Right forelimb (tissue), 1 donor: ENCODE results near the gene CIAO3.
"Not testable (repeated sequence)": the region's sequence is repeated elsewhere in the genome, so short reads cannot be mapped to it uniquely, and the experiment has no call there.

Experiments
- DNase-seq: peaks from one replicate; pipeline ENCODE4 v3.0.0-alpha.2; 2018

Gene CIAO3

DNA sequence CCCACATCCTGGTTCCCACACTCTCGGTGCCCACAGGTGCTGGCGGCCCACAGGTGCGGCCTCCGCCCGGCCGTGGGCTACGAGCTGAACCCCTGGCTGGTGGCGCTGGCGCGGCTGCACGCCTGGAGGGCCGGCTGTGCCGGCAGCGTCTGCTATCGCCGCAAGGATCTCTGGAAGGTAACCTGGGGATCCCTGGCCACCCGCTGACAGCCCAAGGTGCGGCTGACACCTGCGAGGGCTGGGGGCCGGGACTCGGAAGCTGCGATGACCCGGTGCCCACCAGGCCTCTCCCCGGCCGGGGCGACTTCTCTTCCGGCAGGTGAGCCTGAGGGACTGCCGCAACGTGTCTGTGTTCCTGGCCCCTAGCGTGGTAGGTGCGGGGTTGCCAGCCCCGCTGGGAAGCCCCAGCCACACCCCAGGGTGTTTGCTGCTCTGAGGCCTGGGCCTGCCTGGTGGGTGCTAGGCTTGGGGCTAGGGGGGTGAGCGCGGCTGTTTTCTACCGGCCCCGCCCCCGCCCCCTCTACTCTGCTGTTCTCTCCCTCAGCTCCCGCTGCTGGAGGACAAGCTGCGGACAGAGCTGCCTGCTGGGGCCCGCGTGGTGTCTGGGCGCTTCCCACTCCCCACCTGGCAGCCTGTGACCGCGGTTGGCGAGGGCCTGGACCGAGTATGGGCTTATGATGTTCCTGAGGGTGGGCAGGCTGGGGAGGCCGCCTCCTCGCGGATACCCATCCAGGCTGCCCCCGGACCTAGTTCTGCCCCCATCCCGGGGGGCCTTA, 18.8 kb downstream of the CIAO3 start:
- DNase-seq = no peak

- DNase-seq = peak; percentile 85
Measured at GRCh38 chr16:720990-721764, 19.6 kb downstream of the CIAO3 start, which contains the start of gene ANTKMT. Gene ANTKMT, plus strand, starts transcription at chr16:721146. Its CDS starts 129 bp downstream, at chr16:721275.

DNA sequence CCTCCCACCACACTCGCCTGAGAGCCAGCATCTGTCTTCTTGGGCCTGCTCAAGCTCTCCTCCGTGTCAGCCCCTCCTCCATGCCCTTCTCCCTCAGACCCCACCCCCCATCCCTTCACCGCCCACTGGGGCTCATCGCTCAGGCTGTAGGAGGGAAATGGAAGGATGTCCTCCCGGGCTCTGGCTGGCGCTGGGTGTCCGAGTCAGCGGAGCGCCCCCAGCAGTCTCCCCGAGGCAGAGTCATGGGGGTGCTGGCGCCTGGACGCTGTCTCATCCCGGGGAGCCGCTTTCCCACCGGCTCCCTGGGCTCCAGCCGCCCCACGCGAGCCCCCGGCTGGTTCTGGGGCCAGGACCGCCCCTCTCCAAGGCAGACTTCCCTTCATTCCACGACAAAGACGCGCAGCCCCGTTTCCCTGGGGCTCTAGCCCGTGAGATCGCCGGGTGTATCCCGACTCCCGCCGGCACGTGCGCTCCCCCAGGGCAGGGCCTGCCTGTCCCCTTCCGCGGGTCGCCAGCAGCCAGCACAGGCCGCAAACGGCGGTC, 20.3 kb downstream of the CIAO3 start:
- DNase-seq = peak; percentile 78

DNA sequence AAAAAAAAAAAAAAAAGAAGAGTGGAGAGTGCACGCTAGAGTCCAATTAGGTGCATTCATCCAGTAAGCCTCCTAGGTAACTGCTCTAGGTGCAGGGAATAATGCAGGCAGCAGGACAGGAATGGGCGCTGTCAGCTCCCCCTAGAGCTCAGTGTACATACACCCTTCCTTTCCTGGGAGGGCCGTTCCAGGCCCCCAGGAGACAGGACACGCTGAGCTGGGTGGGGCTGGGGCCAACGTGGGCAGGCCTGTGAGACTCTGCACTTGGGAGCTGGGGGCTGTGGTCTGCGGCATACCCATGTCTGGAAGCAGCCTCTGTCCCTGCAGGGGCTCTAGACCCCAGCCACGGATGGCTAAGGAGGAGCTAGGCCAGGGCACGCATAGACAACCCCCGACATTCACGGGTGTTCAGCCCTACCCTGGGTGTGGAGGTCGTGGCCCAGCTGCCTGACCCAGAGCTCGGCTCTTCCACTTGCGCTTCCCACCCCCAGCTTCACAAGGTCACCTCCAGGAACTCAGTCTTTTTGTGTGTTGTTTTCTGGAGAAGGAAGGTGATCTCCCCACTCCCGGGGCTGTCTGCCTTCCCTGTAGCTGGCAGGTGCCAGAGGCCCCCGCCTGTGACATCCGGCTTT, 20.9 kb downstream of the CIAO3 start:
- no peak for DNase-seq

DNA sequence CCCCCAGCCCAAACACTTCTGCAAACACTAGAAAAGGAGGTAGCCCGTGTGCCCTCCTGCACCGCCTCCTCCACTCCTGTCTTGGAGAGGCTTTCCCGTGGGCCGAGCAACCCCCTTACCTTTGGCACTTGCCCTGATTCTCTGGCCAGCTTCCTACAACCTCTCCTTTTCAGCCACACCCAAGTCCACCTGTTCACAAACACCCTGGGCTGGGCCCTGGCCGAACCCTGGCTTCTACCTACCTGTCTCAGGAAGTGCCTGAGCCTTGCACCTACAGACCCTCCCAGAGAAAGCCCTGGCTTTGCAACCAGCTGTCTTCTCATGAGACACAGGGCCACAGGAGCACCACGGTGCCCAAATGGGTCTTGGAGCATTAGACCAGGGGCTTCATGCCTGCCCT, 21.9 kb downstream of the CIAO3 start:
- no peak for DNase-seq

- no peak for DNase-seq
Measured at GRCh38 chr16:718389-718788, 22.4 kb downstream of the CIAO3 start.

DNA sequence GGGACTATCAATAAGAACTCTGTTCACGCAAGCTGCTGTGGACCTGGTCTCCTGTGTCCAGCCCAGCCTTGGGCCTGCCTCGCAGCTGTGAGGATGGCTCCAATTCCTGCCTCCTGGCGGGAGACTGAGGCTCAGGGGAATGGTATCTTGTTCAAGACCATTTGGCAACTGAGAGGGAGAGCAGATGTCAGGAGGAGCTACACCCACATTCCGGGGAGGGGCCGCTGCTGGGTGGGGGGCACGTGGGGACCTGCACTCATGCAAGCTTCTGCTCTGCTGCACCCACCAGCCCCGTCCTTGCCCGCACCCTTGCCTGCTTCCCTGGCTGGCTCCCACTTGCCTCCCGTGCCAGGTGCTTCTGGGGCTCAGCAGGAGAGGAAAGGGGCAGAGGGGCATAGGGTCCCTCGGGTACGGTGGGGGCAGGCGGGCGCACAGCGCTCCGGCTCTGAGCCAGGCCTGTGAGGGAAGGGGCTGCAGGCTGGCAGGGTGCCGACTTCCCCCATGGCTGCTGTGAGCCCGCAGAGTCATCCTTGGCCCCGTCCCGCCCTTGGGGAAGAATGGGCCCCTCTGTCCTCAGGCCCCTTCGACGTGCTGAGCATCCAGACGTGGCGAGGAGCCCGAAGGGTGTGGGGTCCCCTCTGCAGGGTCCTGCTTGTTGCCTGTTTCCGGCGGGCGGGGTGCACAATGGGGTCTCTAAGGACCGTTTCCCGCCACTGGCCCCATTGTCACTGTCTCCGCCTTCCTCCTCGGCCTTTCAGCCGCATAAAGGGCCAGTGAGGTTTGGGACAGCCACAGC, 23.1 kb downstream of the CIAO3 start:
- DNase-seq = no peak

GRCh38 chr16:716768-717325, 23.9 kb downstream of the CIAO3 start:
- no peak for DNase-seq

GRCh38 chr16:716200-716568, 24.6 kb downstream of the CIAO3 start:
- DNase-seq = no peak

DNA sequence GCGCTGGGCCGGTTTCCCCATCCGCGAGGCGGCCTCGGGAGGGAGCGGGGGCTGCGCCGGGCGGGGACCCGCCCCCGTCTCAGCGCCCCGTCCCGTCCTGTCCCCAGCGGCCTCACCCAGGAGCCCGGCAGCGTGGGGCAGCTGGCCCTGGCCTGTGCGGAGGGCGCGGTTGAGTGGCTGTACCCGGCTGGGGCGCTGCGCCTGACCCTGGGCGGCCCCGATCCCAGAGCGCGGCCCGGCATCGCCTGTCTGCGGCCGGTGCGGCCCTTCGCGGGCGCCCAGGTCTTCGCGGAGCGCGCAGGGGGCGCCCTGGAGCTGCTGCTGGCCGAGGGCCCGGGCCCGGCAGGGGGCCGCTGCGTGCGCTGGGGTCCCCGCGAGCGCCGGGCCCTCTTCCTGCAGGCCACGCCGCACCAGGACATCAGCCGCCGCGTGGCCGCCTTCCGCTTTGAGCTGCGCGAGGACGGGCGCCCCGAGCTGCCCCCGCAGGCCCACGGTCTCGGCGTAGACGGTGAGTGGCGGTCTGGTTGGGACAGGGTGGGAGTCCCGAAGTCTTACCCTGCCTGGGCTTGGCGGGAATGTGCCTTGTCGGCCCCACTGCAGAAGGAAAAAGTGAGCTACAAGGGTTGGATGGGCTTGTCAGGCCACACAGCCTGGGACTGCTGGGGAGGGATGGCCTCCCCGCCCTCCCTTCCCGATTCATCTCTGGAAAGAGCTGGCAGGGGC, 25.2 kb downstream of the CIAO3 start:
- no peak for DNase-seq

GRCh38 chr16:714558-715476, 26.0 kb downstream of the CIAO3 start, which contains the start of gene METRN:
Gene METRN, plus strand, starts transcription at chr16:715118. Its CDS starts 172 bp downstream, at chr16:715290.
- DNase-seq = peak; percentile 95

DNA sequence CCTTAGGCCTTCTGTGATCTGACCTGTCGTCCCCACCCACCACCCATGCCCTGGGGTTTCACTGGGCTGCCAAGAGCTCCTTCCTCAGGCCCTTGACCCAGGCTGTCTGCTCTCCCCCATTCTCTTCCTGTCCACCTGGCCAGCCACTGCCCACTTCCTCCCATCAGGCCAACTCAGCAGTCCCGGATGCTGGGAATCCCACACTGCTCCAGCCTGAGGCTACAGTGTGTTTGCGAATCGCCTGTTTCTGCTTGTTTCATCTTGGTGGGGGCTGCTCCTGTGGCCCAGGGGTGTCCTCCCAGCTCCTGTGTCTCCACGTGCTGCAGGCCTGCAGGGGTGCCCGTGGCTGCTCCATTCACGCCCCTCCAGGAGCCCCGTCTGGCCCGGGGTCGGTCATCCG, 26.7 kb downstream of the CIAO3 start:
- DNase-seq = no peak

DNA sequence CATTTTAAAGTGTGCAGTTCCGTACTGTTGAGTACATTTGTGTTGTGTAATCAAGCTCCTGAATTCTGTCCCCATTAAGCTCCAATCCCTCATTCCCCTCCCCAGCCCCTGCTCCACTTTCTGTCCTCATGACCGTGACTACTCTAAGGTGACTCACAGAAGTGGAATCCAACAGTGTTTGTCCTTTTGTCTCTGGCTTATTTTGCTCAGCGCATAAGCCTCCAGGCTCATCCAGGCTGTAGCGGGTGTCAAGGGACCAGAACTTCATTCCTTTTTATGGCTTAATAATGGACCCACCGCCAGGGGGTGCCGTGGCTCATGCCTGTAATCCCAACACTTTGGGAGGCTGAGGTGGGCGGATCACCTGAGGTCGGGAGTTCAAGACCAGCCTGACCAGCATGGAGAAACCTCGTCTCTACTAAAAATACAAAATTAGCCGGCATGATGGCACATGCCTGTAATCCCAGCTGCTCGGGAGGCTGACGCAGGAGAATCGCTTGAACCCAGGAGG, 28.0 kb downstream of the CIAO3 start:
- not testable (repeated sequence) for DNase-seq

DNA sequence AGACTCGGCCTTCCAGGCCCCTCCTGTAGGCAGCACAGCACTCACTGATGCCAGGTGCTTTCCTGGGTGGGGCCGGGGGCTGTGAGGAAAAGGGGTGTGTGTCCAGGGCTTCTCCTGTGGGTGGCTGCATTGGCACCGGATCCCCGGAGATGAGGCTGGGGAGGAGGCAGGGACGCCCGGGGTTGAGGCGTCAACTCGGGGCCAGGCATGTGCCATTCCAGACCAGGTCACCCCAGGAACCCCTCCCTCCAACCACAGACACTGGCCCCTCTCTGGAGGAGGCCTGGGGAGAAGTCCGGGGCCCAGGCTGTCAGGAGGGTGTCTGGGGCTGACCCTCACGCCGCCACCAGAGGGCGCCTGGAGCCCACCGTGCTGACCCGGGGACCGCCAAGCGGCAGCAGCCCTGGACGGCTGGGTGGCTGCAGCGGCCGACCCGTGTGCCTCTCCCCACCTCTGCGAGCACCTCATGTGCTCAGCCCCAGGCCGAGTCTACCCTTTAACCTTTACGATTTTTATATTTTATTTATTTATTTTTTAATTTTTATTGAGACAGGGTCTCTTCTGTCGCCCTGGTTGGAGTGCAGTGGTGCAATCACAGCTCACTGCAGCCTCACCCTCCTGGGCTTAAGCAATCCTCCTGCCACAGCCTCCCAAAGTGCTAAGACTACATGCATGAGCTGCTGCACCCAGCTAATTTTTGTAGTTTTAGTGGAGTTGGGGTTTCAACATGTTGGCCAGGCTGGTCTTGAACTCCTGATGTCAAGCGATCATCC, 29.1 kb downstream of the CIAO3 start:
- peak; percentile 87 for DNase-seq

- no peak for DNase-seq
Measured at GRCh38 chr16:711084-711483, 29.7 kb downstream of the CIAO3 start.

- DNase-seq = no peak
Measured at GRCh38 chr16:710500-711075, 30.2 kb downstream of the CIAO3 start.

- DNase-seq = no peak
Measured at GRCh38 chr16:709566-710499, 31.0 kb downstream of the CIAO3 start.

DNA sequence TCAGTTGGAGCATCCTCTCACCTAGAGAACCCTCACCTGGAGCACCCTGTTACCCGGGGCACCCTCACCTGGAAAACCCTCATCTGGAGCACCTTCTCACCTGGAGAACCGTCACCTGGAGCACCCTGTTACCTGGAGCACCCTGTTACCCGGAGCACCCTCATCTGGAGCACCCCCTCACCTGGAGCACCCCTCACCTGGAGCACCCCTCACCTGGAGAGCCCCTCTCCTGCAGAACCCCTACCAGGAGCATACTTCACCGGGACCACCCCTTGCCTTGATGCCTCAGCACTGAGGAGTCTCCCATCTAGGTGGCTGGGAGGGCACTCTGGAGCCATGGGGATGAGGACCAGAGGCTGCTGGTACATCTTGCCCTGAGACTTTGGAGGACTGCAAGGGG, 31.8 kb downstream of the CIAO3 start:
- DNase-seq = no peak
